IMR-90 (cell line): ENCODE measurements around the gene KCNQ1. TPM values are rescaled to one million over a fixed set of nuclear protein-coding genes. Genes with fewer than 3 reads are reported as not detected.

Experiments
- ATAC-seq: fragments of 200-7000 bp; cut with Tn5 transposase; 2 replicates; pipeline ENCODE4 v1.9.1; 2020; ENCODE audit warnings: low read depth, mild to moderate bottlenecking, moderate library complexity
- BruUV-seq: library from RNA; stranded (reverse); fragments of 400-500 nt; replicated peaks from 2 replicates; lab custom pipeline; 2021; lab: Mats Ljungman, UMichigan
- CTCF ChIA-PET: fragments of 300-600 bp; formaldehyde crosslinking; extraction: SDS; loops from one replicate; lab custom pipeline; 2021; ENCODE audit warnings: antibody characterized with exemption; lab: Yijun Ruan, JAX
- POLR2A ChIA-PET: fragments of 300-600 bp; sonication (Branson Sonifier 250); formaldehyde crosslinking; loops from one replicate; lab custom pipeline; 2022; ENCODE audit warnings: antibody characterized with exemption; ENCODE audit not compliant: unreplicated experiment; lab: Charles Lee
- DNase-seq: peaks from one replicate; pipeline ENCODE4 v3.0.0; 2013
- H2AFZ ChIP-seq: replicated peaks from 2 replicates; pipeline ENCODE3; 2013; ENCODE audit warnings: low read length, mild to moderate bottlenecking; ENCODE audit not compliant: poor library complexity
- H2AK5ac ChIP-seq: 2 replicates; pipeline ENCODE4 v1.6.1; 2013; ENCODE audit warnings: low read depth, low read length, inconsistent platforms
- H2AK9ac ChIP-seq: replicated peaks from 2 replicates; pipeline ENCODE3; 2013; ENCODE audit warnings: mild to moderate bottlenecking, low read depth, low read length, moderate library complexity; ENCODE audit not compliant: poor library complexity
- H2BK120ac ChIP-seq: 2 replicates; pipeline ENCODE4 v1.6.1; 2013; ENCODE audit warnings: low read depth, low read length, inconsistent platforms
- H2BK15ac ChIP-seq: 3 replicates; pipeline ENCODE4 v1.6.1; 2013; ENCODE audit warnings: low read depth, low read length, inconsistent platforms
- H2BK20ac ChIP-seq: 2 replicates; pipeline ENCODE4 v1.6.1; 2013; ENCODE audit warnings: low read depth, mild to moderate bottlenecking, inconsistent platforms, low read length, moderate library complexity
- H2BK5ac ChIP-seq: 2 replicates; pipeline ENCODE4 v1.6.1; 2013; ENCODE audit warnings: mild to moderate bottlenecking, low read depth, low read length, inconsistent platforms; ENCODE audit not compliant: poor library complexity, severe bottlenecking
- H3K14ac ChIP-seq: replicated peaks from 2 replicates; pipeline ENCODE4 v1.6.1; 2013; ENCODE audit warnings: low read depth, low read length, inconsistent platforms
- H3K18ac ChIP-seq: 2 replicates; pipeline ENCODE4 v1.6.1; 2013; ENCODE audit warnings: low read depth, low read length, control low read depth
- H3K23ac ChIP-seq: 2 replicates; pipeline ENCODE4 v1.6.1; 2013; ENCODE audit warnings: low read depth, low read length, inconsistent platforms
- H3K27ac ChIP-seq: 2 replicates; pipeline ENCODE4 v1.5.1; 2013; ENCODE audit warnings: mild to moderate bottlenecking, control low read depth, low read length; ENCODE audit not compliant: insufficient read depth
- H3K27me3 ChIP-seq: 2 replicates; pipeline ENCODE4 v1.6.1; 2013; ENCODE audit warnings: low read length; ENCODE audit not compliant: control insufficient read depth, insufficient read depth
- H3K36me3 ChIP-seq: 2 replicates; pipeline ENCODE4 v1.6.1; 2013; ENCODE audit warnings: low read length, mixed read lengths; ENCODE audit not compliant: control insufficient read depth, insufficient read depth
- H3K4ac ChIP-seq: 2 replicates; pipeline ENCODE4 v1.6.1; 2013; ENCODE audit warnings: low read depth, low read length, inconsistent platforms
- H3K4me1 ChIP-seq: 2 replicates; pipeline ENCODE4 v1.6.1; 2013; ENCODE audit warnings: low read length, mixed read lengths; ENCODE audit not compliant: control insufficient read depth, insufficient read depth
- H3K4me2 ChIP-seq: 2 replicates; pipeline ENCODE4 v1.6.1; 2013; ENCODE audit warnings: low read depth, mild to moderate bottlenecking, control low read depth, low read length, moderate library complexity
- H3K4me3 ChIP-seq: 2 replicates; pipeline ENCODE4 v1.5.1; 2013; ENCODE audit warnings: low read depth, mild to moderate bottlenecking, control low read depth, low read length, moderate library complexity; ENCODE audit not compliant: insufficient read depth
- H3K56ac ChIP-seq: 2 replicates; pipeline ENCODE4 v1.6.1; 2013; ENCODE audit warnings: low read length, inconsistent platforms; ENCODE audit not compliant: insufficient read depth; ENCODE audit errors: extremely low read depth
- H3K79me1 ChIP-seq, 2 experiments: 2 replicates each; pipeline ENCODE4 v1.6.1; 2013; ENCODE audit warnings: low read length in 2 of 2, inconsistent platforms in 1 of 2, low read depth in 1 of 2
- H3K9ac ChIP-seq: 2 replicates; pipeline ENCODE4 v1.6.1; 2013; ENCODE audit warnings: low read depth, low read length, control low read depth
- H3K9me1 ChIP-seq: 2 replicates; pipeline ENCODE4 v1.6.1; 2013; ENCODE audit warnings: low read length, inconsistent platforms; ENCODE audit not compliant: insufficient read depth
- H3K9me3 ChIP-seq: 2 replicates; pipeline ENCODE4 v1.6.1; 2013; ENCODE audit warnings: low read length; ENCODE audit not compliant: control insufficient read depth, insufficient read depth
- H4K20me1 ChIP-seq: 2 replicates; pipeline ENCODE4 v1.6.1; 2013; ENCODE audit warnings: low read length, inconsistent platforms; ENCODE audit not compliant: insufficient read depth
- H4K5ac ChIP-seq: 2 replicates; pipeline ENCODE4 v1.6.1; 2013; ENCODE audit warnings: mild to moderate bottlenecking, low read depth, low read length, control low read depth
- H4K8ac ChIP-seq, 2 experiments: 2 replicates each; pipeline ENCODE4 v1.6.1; 2013; ENCODE audit warnings: low read depth in 2 of 2, low read length in 2 of 2, control low read depth in 1 of 2, inconsistent platforms in 1 of 2
- H4K91ac ChIP-seq: 2 replicates; pipeline ENCODE4 v1.6.1; 2013; ENCODE audit warnings: low read depth, low read length, inconsistent platforms; ENCODE audit not compliant: insufficient read depth
- CEBPB ChIP-seq: IDR thresholded peaks from 2 replicates; pipeline ENCODE4 v1.6.1; 2012; ENCODE audit warnings: low read depth, low read length, improper control_type of control experiment
- CHD1 ChIP-seq: IDR thresholded peaks from 2 replicates; pipeline ENCODE4 v1.6.1; 2012; ENCODE audit warnings: low read depth, low read length, improper control_type of control experiment
- MAZ ChIP-seq: IDR thresholded peaks from 2 replicates; pipeline ENCODE4 v1.6.1; 2012; ENCODE audit warnings: low read depth, mild to moderate bottlenecking, low read length, improper control_type of control experiment, moderate library complexity, borderline replicate concordance
- NFE2L2 ChIP-seq: fragments of 150-350 bp; IDR thresholded peaks from 2 replicates; pipeline ENCODE4 v1.6.1; 2016; ENCODE audit warnings: low read depth, mild to moderate bottlenecking, low read length
- RAD21 ChIP-seq: IDR thresholded peaks from 2 replicates; pipeline ENCODE4 v1.6.1; 2012; ENCODE audit warnings: low read length, improper control_type of control experiment
- RFX5 ChIP-seq: IDR thresholded peaks from 2 replicates; pipeline ENCODE4 v1.8.0; 2012; ENCODE audit warnings: low read depth, mild to moderate bottlenecking, low read length, moderate library complexity
- SMC3 ChIP-seq: fragments of 150-350 bp; IDR thresholded peaks from 2 replicates; pipeline ENCODE4 v1.6.1; 2016; ENCODE audit warnings: low read depth, mild to moderate bottlenecking, antibody characterized with exemption, low read length, moderate library complexity
- WGBS, 2 experiments: methylation state at CpG; one replicate each; pipeline versions ENCODE4 v1.1.5 to v1.1.7; 2013; ENCODE audit warnings: missing lambda C conversion rate in 2 of 2; ENCODE audit not compliant: insufficient read length in 1 of 2; ENCODE audit errors: extremely low coverage in 2 of 2; 5-methylcytosine and 5-hydroxymethylcytosine counted together
- dilution Hi-C: fragments of 300-500 bp; cut with HindIII; formaldehyde crosslinking; loops from one replicate; pipeline ENCODE4 v1.14.3; 2018; ENCODE audit warnings: low sequenced_read_pairs; ENCODE audit not compliant: unreplicated experiment
- in situ Hi-C: fragments of 300-500 bp; cut with MboI; formaldehyde crosslinking; loops from 3 replicates; pipeline ENCODE4 v1.14.3; 2019; ENCODE audit warnings: low sequenced_read_pairs, inconsistent platforms, mixed read lengths
- intact Hi-C: fragments of 100-400 bp; cut with micrococcal nuclease; formaldehyde crosslinking; loops from 2 replicates; pipeline ENCODE4 v1.10.0; 2022
- polyA plus RNA-seq, 3 experiments: library from polyadenylated mRNA; depleted of rRNA; stranded (reverse); fragments of >200 nt; gene quantifications; 2 replicates each; pipeline ENCODE4 v1.2.3, GENCODE V29; 2012; ENCODE audit warnings: low replicate concordance in 1 of 3
- total RNA-seq: library from RNA; depleted of rRNA; stranded (reverse); fragments of >200 nt; gene quantifications from 2 replicates; pipeline ENCODE4 v1.2.3, GENCODE V29; 2012

KCNQ1 gene
- total and polyA plus RNA-seq, 2 of the 4 experiments (the other 2 are of a cell fraction), result 0.07 TPM; not detected in 1

GRCh38 chr11:2586793-2587131 is 142.0 kb downstream of the KCNQ1 start:
- no peak overlapping the region for H4K5ac ChIP-seq
- H2BK15ac ChIP-seq, result no peak overlapping the region
- no peaks in the 10 kb centered on the region for H4K20me1 ChIP-seq
- DNase-seq, result no peak
- no peak overlapping the region for H2BK20ac ChIP-seq
- H3K9me1 ChIP-seq, result no peaks in the 10 kb centered on the region; the same call in 1 of the 2 replicates
- ChIA-PET POLR2A (no interaction called here), CTCF (no interaction called here)
- no peak overlapping the region for H3K27ac ChIP-seq
- no peak overlapping the region for H2BK5ac ChIP-seq
- dilution Hi-C loops (no loop called here), intact Hi-C loops (no loop called here), in situ Hi-C loops (no loop called here)
- WGBS, 2 experiments, result no CpG with 5 or more reads among the region's 5 CpGs
- H3K4ac ChIP-seq, result no peak overlapping the region
- BruUV-seq, result no TSS peak
- H3K9me3 ChIP-seq, result no peaks in the 10 kb centered on the region
- no peaks in the 10 kb centered on the region for H3K36me3 ChIP-seq
- H3K79me1 ChIP-seq, result no peaks in the 10 kb centered on the region
- no peak overlapping the region for H3K18ac ChIP-seq
- H2BK120ac ChIP-seq, result no peak overlapping the region
- H3K56ac ChIP-seq, result no peak overlapping the region
- no peaks in the 10 kb centered on the region for H3K4me1 ChIP-seq
- ATAC-seq, result no peak
- no peak overlapping the region for H3K9ac ChIP-seq
- no peak overlapping the region for H2AK9ac ChIP-seq
- H3K14ac ChIP-seq, result no peak overlapping the region
- H2AFZ ChIP-seq, result no peak overlapping the region
- TF ChIP-seq CHD1 (no peak), RFX5 (no peak), NFE2L2 (no peak), MAZ (no peak), SMC3 (no peak), CEBPB (no peak), RAD21 (no peak)
- peaks cover 20% of the 10 kb centered on the region; the same call in 1 of the 2 replicates for H3K27me3 ChIP-seq
- no peak overlapping the region for H4K91ac ChIP-seq
- H3K4me3 ChIP-seq, result no peak overlapping the region
- no peak overlapping the region for H3K23ac ChIP-seq
- no peak overlapping the region for H2AK5ac ChIP-seq
- no peak overlapping the region for H4K8ac ChIP-seq
- H3K4me2 ChIP-seq, result no peak overlapping the region
